WTC11 (cell line): ENCODE data around the gene CHRNA4. TPM values are rescaled to one million over a fixed set of nuclear protein-coding genes. Genes with fewer than 3 reads are reported as not detected.

Source experiments
- ATAC-seq: fragments of 200-7000 bp; cut with Tn5 transposase; 2 replicates; pipeline ENCODE4 v1.10.0; 2021; ENCODE audit warnings: mild to moderate bottlenecking, moderate library complexity
- CTCF ChIA-PET: fragments of 300-600 bp; sonication (Branson Sonifier 250); formaldehyde crosslinking; loops from one replicate; lab custom pipeline; 2021; ENCODE audit warnings: antibody characterized with exemption; lab: Charles Lee
- POLR2A ChIA-PET: fragments of 350-600 bp; sonication (Branson Sonifier 250); formaldehyde crosslinking; loops from one replicate; lab custom pipeline; 2021; ENCODE audit warnings: antibody characterized with exemption; lab: Charles Lee
- DNase-seq: peaks from one replicate; pipeline ENCODE4 v3.0.0; 2021; ENCODE audit warnings: low spot score
- H3K27ac Mint-ChIP-seq: 2 replicates; pipeline ENCODE4 v1.8.0; 2021; ENCODE audit warnings: mixed read lengths
- H3K27me3 Mint-ChIP-seq: 2 replicates; pipeline ENCODE4 v1.8.0; 2021; ENCODE audit warnings: low read depth, mild to moderate bottlenecking, moderate library complexity, mixed read lengths
- H3K36me3 Mint-ChIP-seq: 2 replicates; pipeline ENCODE4 v1.8.0; 2021; ENCODE audit warnings: mixed read lengths
- H3K4me1 Mint-ChIP-seq: 2 replicates; pipeline ENCODE4 v1.8.0; 2022; ENCODE audit warnings: mixed read lengths
- H3K4me3 Mint-ChIP-seq: 2 replicates; pipeline ENCODE4 v1.8.0; 2021; ENCODE audit warnings: mild to moderate bottlenecking, moderate library complexity, mixed read lengths
- H3K9me3 Mint-ChIP-seq: 2 replicates; pipeline ENCODE4 v1.8.0; 2021; ENCODE audit warnings: mixed read lengths
- CREB1 ChIP-seq: sonication (generic); formaldehyde crosslinking; IDR thresholded peaks from 2 replicates; pipeline ENCODE4 v1.8.0; 2023; ENCODE audit warnings: mild to moderate bottlenecking, missing genetic modification reagents
- ETV6 ChIP-seq: sonication (generic); formaldehyde crosslinking; IDR thresholded peaks from 2 replicates; pipeline ENCODE4 v1.8.1; 2022; ENCODE audit warnings: mild to moderate bottlenecking, missing genetic modification reagents
- FOXP1 ChIP-seq: sonication (generic); formaldehyde crosslinking; IDR thresholded peaks from 2 replicates; pipeline ENCODE4 v1.8.0; 2022; ENCODE audit warnings: missing genetic modification reagents, mild to moderate bottlenecking, moderate library complexity, borderline replicate concordance
- GTF2I ChIP-seq: fragments of 250-450 bp; sonication (Bioruptor Pico); conservative IDR thresholded peaks from 2 replicates; pipeline ENCODE4 v1.4.0; 2021; ENCODE audit warnings: mild to moderate bottlenecking
- IRF2 ChIP-seq: sonication (generic); formaldehyde crosslinking; IDR thresholded peaks from 2 replicates; pipeline ENCODE4 v1.8.0; 2022; ENCODE audit warnings: low read depth, missing genetic modification reagents, borderline replicate concordance
- MXD4 ChIP-seq: fragments of 250-450 bp; sonication (Bioruptor Pico); IDR thresholded peaks from 2 replicates; pipeline ENCODE4 v1.8.0; 2021; ENCODE audit warnings: mild to moderate bottlenecking, moderate library complexity, borderline replicate concordance
- NFATC4 ChIP-seq: fragments of 250-450 bp; sonication (Bioruptor Pico); IDR thresholded peaks from 2 replicates; pipeline ENCODE4 v1.9.0; 2021; ENCODE audit warnings: mild to moderate bottlenecking
- NR1H2 ChIP-seq: sonication (generic); formaldehyde crosslinking; IDR thresholded peaks from 2 replicates; pipeline ENCODE4 v1.9.0; 2021; ENCODE audit warnings: mild to moderate bottlenecking, moderate library complexity, missing genetic modification reagents
- NR3C1 ChIP-seq: sonication (generic); formaldehyde crosslinking; conservative IDR thresholded peaks from 2 replicates; pipeline ENCODE4 v1.8.1; 2023; ENCODE audit warnings: low read depth, mild to moderate bottlenecking, missing genetic modification reagents
- SMAD3 ChIP-seq: sonication (generic); formaldehyde crosslinking; IDR thresholded peaks from 2 replicates; pipeline ENCODE4 v1.8.0; 2022; ENCODE audit warnings: missing genetic modification reagents, mild to moderate bottlenecking, borderline replicate concordance
- TCF7 ChIP-seq: sonication (generic); formaldehyde crosslinking; IDR thresholded peaks from 2 replicates; pipeline ENCODE4 v1.8.0; 2022; ENCODE audit warnings: mild to moderate bottlenecking, low read depth, missing genetic modification reagents, moderate library complexity
- TEAD4 ChIP-seq: sonication (generic); formaldehyde crosslinking; IDR thresholded peaks from 2 replicates; pipeline ENCODE4 v1.8.0; 2022; ENCODE audit warnings: mild to moderate bottlenecking, missing genetic modification reagents
- ZBTB21 ChIP-seq: sonication (generic); formaldehyde crosslinking; IDR thresholded peaks from 2 replicates; pipeline ENCODE4 v1.8.1; 2023; ENCODE audit warnings: mild to moderate bottlenecking, missing genetic modification reagents, borderline replicate concordance
- total RNA-seq: library from RNA; stranded (reverse); gene quantifications from 3 replicates; pipeline ENCODE4 v1.2.3, GENCODE V29; 2021
- TF ChIP-seq, protein P1 (sequence below): fragments of 250-450 bp; sonication (Bioruptor Pico); IDR thresholded peaks from 2 replicates; pipeline ENCODE4 v1.9.0; 2021; ENCODE audit warnings: mild to moderate bottlenecking
- TF ChIP-seq, protein P2 (sequence below): fragments of 250-450 bp; sonication (Bioruptor Pico); IDR thresholded peaks from 2 replicates; pipeline ENCODE4 v1.9.0; 2021; ENCODE audit warnings: mild to moderate bottlenecking
- TF ChIP-seq, protein P3 (sequence below): fragments of 250-450 bp; sonication (Bioruptor Pico); IDR thresholded peaks from 2 replicates; pipeline ENCODE4 v1.9.0; 2021; ENCODE audit warnings: moderate library complexity, mild to moderate bottlenecking, inconsistent platforms, borderline replicate concordance
- TF ChIP-seq, protein P4 (sequence below): sonication (generic); formaldehyde crosslinking; IDR thresholded peaks from 2 replicates; pipeline ENCODE4 v1.8.1; 2023; ENCODE audit warnings: mild to moderate bottlenecking, missing genetic modification reagents
- TF ChIP-seq, protein P5 (sequence below): sonication (generic); formaldehyde crosslinking; IDR thresholded peaks from 2 replicates; pipeline ENCODE4 v1.8.0; 2022; ENCODE audit warnings: mild to moderate bottlenecking, missing genetic modification reagents
- TF ChIP-seq, protein P6 (sequence below): sonication (generic); formaldehyde crosslinking; IDR thresholded peaks from 2 replicates; pipeline ENCODE4 v1.8.1; 2023; ENCODE audit warnings: mild to moderate bottlenecking, missing genetic modification reagents

The CHRNA4 gene
- total RNA-seq, 1 experiment from 2014 or later: 2.5 TPM

DNA sequence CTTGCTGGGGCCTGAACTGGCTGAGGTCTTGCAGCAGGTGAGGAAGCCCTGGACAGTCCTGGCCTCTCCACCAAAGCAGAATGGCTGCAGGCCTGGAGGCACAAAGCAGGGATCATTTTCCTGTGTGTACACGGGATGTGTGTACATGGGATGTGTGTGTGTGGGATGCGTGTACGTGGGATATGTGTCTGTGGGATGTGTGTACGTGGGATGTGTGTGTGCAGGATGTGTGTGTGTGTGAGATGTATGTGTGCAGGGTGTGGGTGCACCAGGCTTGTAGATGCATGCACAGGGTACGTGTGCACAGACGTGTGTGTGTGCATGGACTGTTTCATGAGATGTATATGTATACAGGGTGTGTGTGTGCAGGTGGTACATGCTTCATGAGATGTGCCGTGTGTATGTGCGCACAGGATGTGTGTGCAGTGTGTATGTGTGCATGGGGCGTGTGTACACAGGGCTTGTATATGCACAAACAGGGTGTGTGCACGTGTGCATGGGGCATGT is 7.9 kb upstream of the CHRNA4 start:
- H3K36me3 Mint-ChIP-seq: no peaks in the 10 kb centered on the region
- TF ChIP-seq FOXP1 (no peak), TEAD4 (CRISPR knock-in tag) (no peak), GTF2I (CRISPR knock-in tag) (no peak), ETV6 (CRISPR knock-in tag) (no peak), MXD4 (no peak), IRF2 (no peak), SMAD3 (CRISPR knock-in tag) (no peak), NR3C1 (CRISPR knock-in tag) (no peak), ZBTB21 (CRISPR knock-in tag) (no peak), TCF7 (no peak), CREB1 (CRISPR knock-in tag) (no peak), NR1H2 (CRISPR knock-in tag) (no peak), NFATC4 (CRISPR knock-in tag) (no peak)
- TF ChIP-seq, protein P1, sequence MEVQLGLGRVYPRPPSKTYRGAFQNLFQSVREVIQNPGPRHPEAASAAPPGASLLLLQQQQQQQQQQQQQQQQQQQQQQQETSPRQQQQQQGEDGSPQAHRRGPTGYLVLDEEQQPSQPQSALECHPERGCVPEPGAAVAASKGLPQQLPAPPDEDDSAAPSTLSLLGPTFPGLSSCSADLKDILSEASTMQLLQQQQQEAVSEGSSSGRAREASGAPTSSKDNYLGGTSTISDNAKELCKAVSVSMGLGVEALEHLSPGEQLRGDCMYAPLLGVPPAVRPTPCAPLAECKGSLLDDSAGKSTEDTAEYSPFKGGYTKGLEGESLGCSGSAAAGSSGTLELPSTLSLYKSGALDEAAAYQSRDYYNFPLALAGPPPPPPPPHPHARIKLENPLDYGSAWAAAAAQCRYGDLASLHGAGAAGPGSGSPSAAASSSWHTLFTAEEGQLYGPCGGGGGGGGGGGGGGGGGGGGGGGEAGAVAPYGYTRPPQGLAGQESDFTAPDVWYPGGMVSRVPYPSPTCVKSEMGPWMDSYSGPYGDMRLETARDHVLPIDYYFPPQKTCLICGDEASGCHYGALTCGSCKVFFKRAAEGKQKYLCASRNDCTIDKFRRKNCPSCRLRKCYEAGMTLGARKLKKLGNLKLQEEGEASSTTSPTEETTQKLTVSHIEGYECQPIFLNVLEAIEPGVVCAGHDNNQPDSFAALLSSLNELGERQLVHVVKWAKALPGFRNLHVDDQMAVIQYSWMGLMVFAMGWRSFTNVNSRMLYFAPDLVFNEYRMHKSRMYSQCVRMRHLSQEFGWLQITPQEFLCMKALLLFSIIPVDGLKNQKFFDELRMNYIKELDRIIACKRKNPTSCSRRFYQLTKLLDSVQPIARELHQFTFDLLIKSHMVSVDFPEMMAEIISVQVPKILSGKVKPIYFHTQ (CRISPR knock-in tag): no peak
- TF ChIP-seq, protein P2, sequence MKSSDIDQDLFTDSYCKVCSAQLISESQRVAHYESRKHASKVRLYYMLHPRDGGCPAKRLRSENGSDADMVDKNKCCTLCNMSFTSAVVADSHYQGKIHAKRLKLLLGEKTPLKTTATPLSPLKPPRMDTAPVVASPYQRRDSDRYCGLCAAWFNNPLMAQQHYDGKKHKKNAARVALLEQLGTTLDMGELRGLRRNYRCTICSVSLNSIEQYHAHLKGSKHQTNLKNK (CRISPR knock-in tag): no peak
- TF ChIP-seq, protein P3, sequence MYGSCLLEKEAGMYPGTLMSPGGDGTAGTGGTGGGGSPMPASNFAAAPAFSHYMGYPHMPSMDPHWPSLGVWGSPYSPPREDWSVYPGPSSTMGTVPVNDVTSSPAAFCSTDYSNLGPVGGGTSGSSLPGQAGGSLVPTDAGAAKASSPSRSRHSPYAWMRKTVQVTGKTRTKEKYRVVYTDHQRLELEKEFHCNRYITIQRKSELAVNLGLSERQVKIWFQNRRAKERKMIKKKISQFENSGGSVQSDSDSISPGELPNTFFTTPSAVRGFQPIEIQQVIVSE (CRISPR knock-in tag): no peak
- TF ChIP-seq, protein P4, sequence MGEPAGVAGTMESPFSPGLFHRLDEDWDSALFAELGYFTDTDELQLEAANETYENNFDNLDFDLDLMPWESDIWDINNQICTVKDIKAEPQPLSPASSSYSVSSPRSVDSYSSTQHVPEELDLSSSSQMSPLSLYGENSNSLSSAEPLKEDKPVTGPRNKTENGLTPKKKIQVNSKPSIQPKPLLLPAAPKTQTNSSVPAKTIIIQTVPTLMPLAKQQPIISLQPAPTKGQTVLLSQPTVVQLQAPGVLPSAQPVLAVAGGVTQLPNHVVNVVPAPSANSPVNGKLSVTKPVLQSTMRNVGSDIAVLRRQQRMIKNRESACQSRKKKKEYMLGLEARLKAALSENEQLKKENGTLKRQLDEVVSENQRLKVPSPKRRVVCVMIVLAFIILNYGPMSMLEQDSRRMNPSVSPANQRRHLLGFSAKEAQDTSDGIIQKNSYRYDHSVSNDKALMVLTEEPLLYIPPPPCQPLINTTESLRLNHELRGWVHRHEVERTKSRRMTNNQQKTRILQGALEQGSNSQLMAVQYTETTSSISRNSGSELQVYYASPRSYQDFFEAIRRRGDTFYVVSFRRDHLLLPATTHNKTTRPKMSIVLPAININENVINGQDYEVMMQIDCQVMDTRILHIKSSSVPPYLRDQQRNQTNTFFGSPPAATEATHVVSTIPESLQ (CRISPR knock-in tag): no peak
- TF ChIP-seq, protein P5, sequence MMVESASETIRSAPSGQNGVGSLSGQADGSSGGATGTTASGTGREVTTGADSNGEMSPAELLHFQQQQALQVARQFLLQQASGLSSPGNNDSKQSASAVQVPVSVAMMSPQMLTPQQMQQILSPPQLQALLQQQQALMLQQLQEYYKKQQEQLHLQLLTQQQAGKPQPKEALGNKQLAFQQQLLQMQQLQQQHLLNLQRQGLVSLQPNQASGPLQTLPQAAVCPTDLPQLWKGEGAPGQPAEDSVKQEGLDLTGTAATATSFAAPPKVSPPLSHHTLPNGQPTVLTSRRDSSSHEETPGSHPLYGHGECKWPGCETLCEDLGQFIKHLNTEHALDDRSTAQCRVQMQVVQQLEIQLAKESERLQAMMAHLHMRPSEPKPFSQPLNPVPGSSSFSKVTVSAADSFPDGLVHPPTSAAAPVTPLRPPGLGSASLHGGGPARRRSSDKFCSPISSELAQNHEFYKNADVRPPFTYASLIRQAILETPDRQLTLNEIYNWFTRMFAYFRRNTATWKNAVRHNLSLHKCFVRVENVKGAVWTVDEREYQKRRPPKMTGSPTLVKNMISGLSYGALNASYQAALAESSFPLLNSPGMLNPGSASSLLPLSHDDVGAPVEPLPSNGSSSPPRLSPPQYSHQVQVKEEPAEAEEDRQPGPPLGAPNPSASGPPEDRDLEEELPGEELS (CRISPR knock-in tag): no peak
- TF ChIP-seq, protein P6, sequence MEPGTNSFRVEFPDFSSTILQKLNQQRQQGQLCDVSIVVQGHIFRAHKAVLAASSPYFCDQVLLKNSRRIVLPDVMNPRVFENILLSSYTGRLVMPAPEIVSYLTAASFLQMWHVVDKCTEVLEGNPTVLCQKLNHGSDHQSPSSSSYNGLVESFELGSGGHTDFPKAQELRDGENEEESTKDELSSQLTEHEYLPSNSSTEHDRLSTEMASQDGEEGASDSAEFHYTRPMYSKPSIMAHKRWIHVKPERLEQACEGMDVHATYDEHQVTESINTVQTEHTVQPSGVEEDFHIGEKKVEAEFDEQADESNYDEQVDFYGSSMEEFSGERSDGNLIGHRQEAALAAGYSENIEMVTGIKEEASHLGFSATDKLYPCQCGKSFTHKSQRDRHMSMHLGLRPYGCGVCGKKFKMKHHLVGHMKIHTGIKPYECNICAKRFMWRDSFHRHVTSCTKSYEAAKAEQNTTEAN (CRISPR knock-in tag): no peak
- H3K27me3 Mint-ChIP-seq: no peaks in the 10 kb centered on the region
- no peak overlapping the region for H3K27ac Mint-ChIP-seq
- POLR2A ChIA-PET: no interaction called here
- ATAC-seq (no peak), DNase-seq (no peak)
- peaks cover 9% of the 10 kb centered on the region for H3K4me1 Mint-ChIP-seq
- no peak overlapping the region for H3K4me3 Mint-ChIP-seq
- CTCF ChIA-PET: interaction anchor here (0.6 to 2.7 kb wide), 4 partner anchors 9 to 40 kb away, joined by 3 to 37 read pairs (median 6); no protein-coding TSS in a partner anchor
- no peaks in the 10 kb centered on the region for H3K9me3 Mint-ChIP-seq
